HG03139 (cell line): Measurements from ENCODE around the gene PRODH2.
"Not testable (repeated sequence)": the region's sequence is repeated elsewhere in the genome, so short reads cannot be mapped to it uniquely, and the experiment has no call there.

ENCODE experiments used
- ATAC-seq: cut with Tn5 transposase; IDR thresholded peaks from one replicate; pipeline ENCODE4 v1.9.1; 2021; ENCODE audit not compliant: unreplicated experiment

PRODH2 gene

GRCh38 chr19:35782589-35782988 is 30.1 kb downstream of the PRODH2 start:
- no peak for ATAC-seq

GRCh38 chr19:35781650-35782049 is 31.0 kb downstream of the PRODH2 start:
- ATAC-seq: no peak

- no peak for ATAC-seq
Observed at GRCh38 chr19:35780717-35781116, 31.9 kb downstream of the PRODH2 start.

GRCh38 chr19:35780058-35780457 is 32.6 kb downstream of the PRODH2 start:
- no peak for ATAC-seq

GRCh38 chr19:35779033-35779432 is 33.6 kb downstream of the PRODH2 start:
- no peak for ATAC-seq

- no peak for ATAC-seq
Observed at GRCh38 chr19:35777961-35778360, 34.7 kb downstream of the PRODH2 start.

- no peak for ATAC-seq
Observed at GRCh38 chr19:35777086-35777841, 35.4 kb downstream of the PRODH2 start.

- no peak for ATAC-seq
Observed at GRCh38 chr19:35776102-35776788, 36.4 kb downstream of the PRODH2 start.

- ATAC-seq: peak; percentile 90
Observed at GRCh38 chr19:35775298-35776101, 37.1 kb downstream of the PRODH2 start, which contains the start of gene ARHGAP33. Gene ARHGAP33, plus strand, starts transcription at chr19:35775564. Its CDS starts 95 bp downstream, at chr19:35775659.

- ATAC-seq: no peak
Observed at GRCh38 chr19:35775046-35775297, 37.7 kb downstream of the PRODH2 start.

GRCh38 chr19:35774274-35775045 is 38.2 kb downstream of the PRODH2 start:
- ATAC-seq: no peak

- no peak for ATAC-seq
Observed at GRCh38 chr19:35773020-35773806, 39.4 kb downstream of the PRODH2 start.

GRCh38 chr19:35772362-35772761 is 40.3 kb downstream of the PRODH2 start:
- not testable (repeated sequence) for ATAC-seq

- ATAC-seq: no peak
Observed at GRCh38 chr19:35768082-35768421, 44.6 kb downstream of the PRODH2 start.

- no peak for ATAC-seq
Observed at GRCh38 chr19:35767288-35768081, 45.2 kb downstream of the PRODH2 start.

GRCh38 chr19:35766571-35767104 is 46.0 kb downstream of the PRODH2 start:
- no peak for ATAC-seq

GRCh38 chr19:35764432-35765315 is 48.0 kb downstream of the PRODH2 start:
- ATAC-seq: no peak

GRCh38 chr19:35760711-35761349 is 51.8 kb downstream of the PRODH2 start:
- ATAC-seq: no peak
